ENCODE results near the gene RET. TPM values are rescaled to one million over a fixed set of nuclear protein-coding genes. Genes with fewer than 3 reads are reported as not detected.
A peak's percentile ranks its signal among the peaks of the same experiment; 100 is the strongest.

Gene RET
- total and polyA plus RNA-seq, 2 of the 13 experiments (the other 11 are each of a cell fraction or from before 2014, with no cell fraction given), result 0.02 TPM; not detected in 1

DNA sequence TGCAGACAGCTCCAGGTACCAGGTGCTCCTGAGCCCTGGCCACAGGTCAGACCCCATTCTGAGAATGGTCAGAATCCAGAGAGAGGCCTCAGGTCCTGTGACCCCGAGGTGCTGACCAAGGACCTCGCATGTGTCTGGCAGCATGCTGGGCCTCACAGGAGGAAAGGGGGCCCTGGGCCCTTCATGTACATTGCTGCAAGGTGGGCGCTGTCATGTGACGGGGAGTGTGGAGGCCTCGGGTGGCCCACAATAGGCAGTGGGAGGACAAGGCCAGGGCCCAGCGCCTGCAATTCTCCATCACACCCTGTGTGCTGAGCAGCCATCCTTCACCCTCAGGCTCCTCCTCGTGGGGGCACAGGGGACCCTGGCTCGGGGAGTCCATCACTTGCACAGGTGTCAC, 15.5 kb upstream of the RET start:
- TF ChIP-seq PCBP2 (optimal IDR thresholded peaks at IDR 0.05; ENCODE audit: low read depth, low read length, poor library complexity, severe bottlenecking) (no peak), ZNF451 (CRISPR knock-in tag; IDR thresholded peaks at IDR 0.05) (no peak), ZSCAN25 (CRISPR knock-in tag; IDR thresholded peaks at IDR 0.05) (no peak), ZNF558 (CRISPR knock-in tag; IDR thresholded peaks at IDR 0.05; ENCODE audit: borderline replicate concordance) (no peak)
- TF ChIP-seq, protein P1, sequence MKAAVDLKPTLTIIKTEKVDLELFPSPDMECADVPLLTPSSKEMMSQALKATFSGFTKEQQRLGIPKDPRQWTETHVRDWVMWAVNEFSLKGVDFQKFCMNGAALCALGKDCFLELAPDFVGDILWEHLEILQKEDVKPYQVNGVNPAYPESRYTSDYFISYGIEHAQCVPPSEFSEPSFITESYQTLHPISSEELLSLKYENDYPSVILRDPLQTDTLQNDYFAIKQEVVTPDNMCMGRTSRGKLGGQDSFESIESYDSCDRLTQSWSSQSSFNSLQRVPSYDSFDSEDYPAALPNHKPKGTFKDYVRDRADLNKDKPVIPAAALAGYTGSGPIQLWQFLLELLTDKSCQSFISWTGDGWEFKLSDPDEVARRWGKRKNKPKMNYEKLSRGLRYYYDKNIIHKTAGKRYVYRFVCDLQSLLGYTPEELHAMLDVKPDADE (CRISPR knock-in tag; IDR thresholded peaks at IDR 0.05), result no peak
- no TSS peak for BruUV-seq (replicated peaks)
- no CpG with 5 or more reads among the region's 8 CpGs for WGBS (ENCODE audit: low lambda C conversion rate)
- ATAC-seq (no peak), DNase-seq (ENCODE audit: low spot score) (no peak), FAIRE-seq (no peak)
- Histone ChIP-seq H3K27ac (ENCODE audit: extremely low read length, insufficient read depth, low read length) (no peak overlapping the region), H3K4me1 (ENCODE audit: insufficient read depth, low read length) (0 out of 2 replicates have a peak, but pooled peaks cover 5% of the 10 kb centered on the region), H3K9me3 (ENCODE audit: low read length) (no peaks in the 10 kb centered on the region), H3K36me3 (replicated peaks in 1 of 2; ENCODE audit: control insufficient read depth in 1 of 2, insufficient read depth in 2 of 2, low read length in 2 of 2) (no peaks in the 10 kb centered on the region), H3K9ac (ENCODE audit: insufficient read depth, low read depth, low read length) (no peak overlapping the region), H3K4me3 (replicated peaks in 1 of 3; ENCODE audit: insufficient read depth in 1 of 3, low read depth in 2 of 3, low read length in 3 of 3) (no peak overlapping the region), H3K79me2 (ENCODE audit: insufficient read depth, low read length) (no peaks in the 10 kb centered on the region), H3K4me2 (ENCODE audit: low read depth, low read length) (no peak overlapping the region), H4K20me1 (ENCODE audit: insufficient read depth, low read length) (no peaks in the 10 kb centered on the region), H3K27me3 (ENCODE audit: control insufficient read depth in 1 of 2, insufficient read depth in 2 of 2, low read length in 2 of 2) (peaks cover 4 to 18% of the 10 kb centered on the region in 2 experiments; a peak in 3 of 5 replicates), H2AFZ (ENCODE audit: low read length) (no peak overlapping the region)
- POLR2A ChIA-PET, result no interaction called here
- intact Hi-C loops (cut with micrococcal nuclease; ENCODE audit: unreplicated experiment) (no loop called here), in situ Hi-C loops (cut with HindIII; ENCODE audit: extremely low pct_ligation_motif_present, low pct_unique_long_range_greater_than_20kb) (no loop called here)
- CTCF ChIA-PET (ENCODE audit: low intra/inter-chr PET ratio, low total read pairs), result no interaction called here

DNA sequence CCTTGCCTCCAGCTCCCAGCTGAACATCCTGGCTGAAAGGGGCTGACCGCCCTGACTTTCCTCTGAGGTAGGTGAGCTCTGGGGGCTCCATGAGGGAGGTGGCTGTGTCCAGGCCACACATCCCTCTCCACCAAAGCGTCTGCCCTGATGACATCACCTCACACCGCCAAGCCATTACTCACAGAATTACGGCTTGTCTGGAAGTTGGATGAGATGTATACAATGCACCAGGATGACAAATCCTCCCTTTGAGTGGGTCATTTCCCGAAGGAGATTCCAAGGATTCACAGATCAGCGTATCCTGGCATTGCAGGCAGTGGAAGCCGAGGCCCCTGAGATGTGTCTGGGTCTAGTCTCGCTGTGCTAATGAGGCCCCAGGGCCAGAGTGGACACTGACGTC, 15.1 kb upstream of the RET start:
- Histone ChIP-seq H3K4me2 (ENCODE audit: low read depth, low read length) (no peak overlapping the region), H4K20me1 (ENCODE audit: insufficient read depth, low read length) (no peaks in the 10 kb centered on the region), H3K9me3 (ENCODE audit: low read length) (no peaks in the 10 kb centered on the region), H3K4me3 (replicated peaks in 1 of 3; ENCODE audit: insufficient read depth in 1 of 3, low read depth in 2 of 3, low read length in 3 of 3) (no peak overlapping the region), H3K79me2 (ENCODE audit: insufficient read depth, low read length) (no peaks in the 10 kb centered on the region), H2AFZ (ENCODE audit: low read length) (no peak overlapping the region), H3K36me3 (replicated peaks in 1 of 2; ENCODE audit: control insufficient read depth in 1 of 2, insufficient read depth in 2 of 2, low read length in 2 of 2) (no peaks in the 10 kb centered on the region), H3K9ac (ENCODE audit: insufficient read depth, low read depth, low read length) (no peak overlapping the region), H3K27ac (ENCODE audit: extremely low read length, insufficient read depth, low read length) (no peak overlapping the region), H3K4me1 (ENCODE audit: insufficient read depth, low read length) (0 out of 2 replicates have a peak, but pooled peaks cover 5% of the 10 kb centered on the region), H3K27me3 (ENCODE audit: control insufficient read depth in 1 of 2, insufficient read depth in 2 of 2, low read length in 2 of 2) (peaks cover 4 to 22% of the 10 kb centered on the region in 2 experiments; a peak in 3 of 5 replicates)
- intact Hi-C loops (cut with micrococcal nuclease; ENCODE audit: unreplicated experiment), result no loop called here
- CTCF ChIA-PET (ENCODE audit: low intra/inter-chr PET ratio, low total read pairs), result no interaction called here
- POLR2A ChIA-PET, result no interaction called here
- ATAC-seq (no peak), DNase-seq (ENCODE audit: low spot score) (no peak), FAIRE-seq (no peak)
- in situ Hi-C loops (cut with HindIII; ENCODE audit: extremely low pct_ligation_motif_present, low pct_unique_long_range_greater_than_20kb), result no loop called here
- TF ChIP-seq ZNF251 (CRISPR knock-in tag; IDR thresholded peaks at IDR 0.05), result no peak
- no peak for TF ChIP-seq NKX3-1 (CRISPR knock-in tag; IDR thresholded peaks at IDR 0.05)
- no peak for TF ChIP-seq IKZF1 (IDR thresholded peaks at IDR 0.05)
- no peak for TF ChIP-seq TOPORS (CRISPR knock-in tag; IDR thresholded peaks at IDR 0.05)
- TF ChIP-seq, protein P2, sequence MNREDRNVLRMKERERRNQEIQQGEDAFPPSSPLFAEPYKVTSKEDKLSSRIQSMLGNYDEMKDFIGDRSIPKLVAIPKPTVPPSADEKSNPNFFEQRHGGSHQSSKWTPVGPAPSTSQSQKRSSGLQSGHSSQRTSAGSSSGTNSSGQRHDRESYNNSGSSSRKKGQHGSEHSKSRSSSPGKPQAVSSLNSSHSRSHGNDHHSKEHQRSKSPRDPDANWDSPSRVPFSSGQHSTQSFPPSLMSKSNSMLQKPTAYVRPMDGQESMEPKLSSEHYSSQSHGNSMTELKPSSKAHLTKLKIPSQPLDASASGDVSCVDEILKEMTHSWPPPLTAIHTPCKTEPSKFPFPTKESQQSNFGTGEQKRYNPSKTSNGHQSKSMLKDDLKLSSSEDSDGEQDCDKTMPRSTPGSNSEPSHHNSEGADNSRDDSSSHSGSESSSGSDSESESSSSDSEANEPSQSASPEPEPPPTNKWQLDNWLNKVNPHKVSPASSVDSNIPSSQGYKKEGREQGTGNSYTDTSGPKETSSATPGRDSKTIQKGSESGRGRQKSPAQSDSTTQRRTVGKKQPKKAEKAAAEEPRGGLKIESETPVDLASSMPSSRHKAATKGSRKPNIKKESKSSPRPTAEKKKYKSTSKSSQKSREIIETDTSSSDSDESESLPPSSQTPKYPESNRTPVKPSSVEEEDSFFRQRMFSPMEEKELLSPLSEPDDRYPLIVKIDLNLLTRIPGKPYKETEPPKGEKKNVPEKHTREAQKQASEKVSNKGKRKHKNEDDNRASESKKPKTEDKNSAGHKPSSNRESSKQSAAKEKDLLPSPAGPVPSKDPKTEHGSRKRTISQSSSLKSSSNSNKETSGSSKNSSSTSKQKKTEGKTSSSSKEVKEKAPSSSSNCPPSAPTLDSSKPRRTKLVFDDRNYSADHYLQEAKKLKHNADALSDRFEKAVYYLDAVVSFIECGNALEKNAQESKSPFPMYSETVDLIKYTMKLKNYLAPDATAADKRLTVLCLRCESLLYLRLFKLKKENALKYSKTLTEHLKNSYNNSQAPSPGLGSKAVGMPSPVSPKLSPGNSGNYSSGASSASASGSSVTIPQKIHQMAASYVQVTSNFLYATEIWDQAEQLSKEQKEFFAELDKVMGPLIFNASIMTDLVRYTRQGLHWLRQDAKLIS (CRISPR knock-in tag; IDR thresholded peaks at IDR 0.05), result no peak
- TF ChIP-seq ATF7 (IDR thresholded peaks at IDR 0.05), result peak; percentile 63
- no peak for TF ChIP-seq ATF7 (CRISPR knock-in tag; IDR thresholded peaks at IDR 0.05)
- no peak for TF ChIP-seq ZNF766 (CRISPR knock-in tag; IDR thresholded peaks at IDR 0.05; ENCODE audit: borderline replicate concordance)
- 0 out of 2 replicates have a peak, but pooled peaks have one; percentile 27 for TF ChIP-seq CREB1 (IDR thresholded peaks at IDR 0.05)
- no peak for TF ChIP-seq CREB1 (CRISPR knock-in tag; IDR thresholded peaks at IDR 0.05)
- TF ChIP-seq, protein P3, sequence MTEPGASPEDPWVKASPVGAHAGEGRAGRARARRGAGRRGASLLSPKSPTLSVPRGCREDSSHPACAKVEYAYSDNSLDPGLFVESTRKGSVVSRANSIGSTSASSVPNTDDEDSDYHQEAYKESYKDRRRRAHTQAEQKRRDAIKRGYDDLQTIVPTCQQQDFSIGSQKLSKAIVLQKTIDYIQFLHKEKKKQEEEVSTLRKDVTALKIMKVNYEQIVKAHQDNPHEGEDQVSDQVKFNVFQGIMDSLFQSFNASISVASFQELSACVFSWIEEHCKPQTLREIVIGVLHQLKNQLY (CRISPR knock-in tag; IDR thresholded peaks at IDR 0.05), result no peak
- WGBS (ENCODE audit: low lambda C conversion rate), result 6% methylated on average over 3 of the region's 9 CpGs
- BruUV-seq (replicated peaks), result no TSS peak

Data from HepG2 (cell line).